HT1080 (cell line): ENCODE data around the gene MBOAT2. TPM values are rescaled to one million over a fixed set of nuclear protein-coding genes. Genes with fewer than 3 reads are reported as not detected.

ENCODE experiments used
- DNase-seq: peaks from one replicate; pipeline ENCODE4 v3.0.0-alpha.2; 2015; ENCODE audit warnings: low read depth
- total RNA-seq: library from RNA; depleted of rRNA; stranded (reverse); fragments of >200 nt; shearing (Covaris generic); gene quantifications from 2 replicates; pipeline ENCODE4 v1.2.3, GENCODE V29; 2014; rRNA removed

MBOAT2 gene
- total RNA-seq, 1 experiment from 2014 or later = 26.4 TPM

GRCh38 chr2:8827729-8828128 is 175.8 kb downstream of the MBOAT2 start:
- no peak for DNase-seq

DNA sequence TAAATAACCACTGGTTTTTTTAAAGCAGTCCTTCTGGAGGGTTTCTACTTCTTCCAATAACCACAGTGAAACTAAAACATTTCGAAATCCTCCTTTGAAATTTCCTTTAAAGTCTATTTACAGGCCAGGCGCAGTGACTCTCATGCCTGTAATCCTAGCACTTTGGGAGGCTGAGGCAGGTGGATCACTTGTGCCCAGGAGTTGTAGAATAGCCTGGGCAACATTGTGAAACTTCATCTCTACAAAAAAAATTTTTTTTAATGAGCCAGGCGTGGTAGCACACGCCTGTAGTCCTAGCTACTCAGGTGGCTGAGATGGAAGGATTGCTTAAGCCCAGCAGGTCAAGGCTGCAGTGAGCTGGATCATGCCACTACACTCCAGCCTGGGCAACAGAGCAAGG is 181.3 kb downstream of the MBOAT2 start:
- DNase-seq = no peak

DNA sequence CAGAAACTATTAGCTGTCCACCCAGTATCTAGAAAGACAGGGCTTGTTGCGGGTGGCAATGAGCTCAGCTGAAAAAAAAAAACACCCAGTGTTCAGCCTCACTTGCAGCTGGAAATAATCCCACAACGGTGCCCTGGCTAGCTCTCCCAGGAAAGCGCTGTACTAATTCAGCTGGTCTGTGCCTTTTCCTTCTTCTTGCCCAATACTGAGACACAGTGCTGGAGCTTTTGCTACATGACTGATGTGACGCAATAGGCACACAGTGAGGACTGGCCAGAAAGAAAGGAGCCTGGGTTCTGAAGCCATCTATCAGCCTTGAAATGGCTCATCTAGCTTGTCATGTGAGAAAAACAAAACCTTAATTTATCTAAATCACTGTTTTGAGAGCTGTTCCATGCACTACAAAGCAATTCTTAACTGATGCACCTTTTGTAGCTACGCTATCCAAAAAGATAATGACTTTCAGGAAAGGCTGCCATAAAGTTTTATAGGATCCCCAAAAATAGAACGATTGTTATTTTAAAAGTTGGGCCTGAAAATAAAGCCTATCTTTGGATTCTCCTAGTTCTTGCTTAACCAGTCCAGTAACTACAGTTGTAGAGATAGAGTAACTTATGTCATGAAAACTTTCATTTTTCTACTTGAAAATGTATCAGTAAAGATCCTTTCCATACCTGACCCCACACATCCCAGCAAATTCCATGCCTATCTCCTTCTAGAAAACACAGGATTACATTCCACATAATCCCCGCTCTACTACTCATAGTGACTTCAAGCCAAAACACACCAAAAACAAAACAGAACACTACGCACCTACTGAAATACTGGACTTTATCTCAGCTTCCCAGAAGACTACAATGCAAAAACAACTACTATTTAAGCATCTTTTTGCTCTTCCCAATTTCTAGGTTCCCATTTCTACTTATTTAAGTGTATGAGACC is 181.9 kb downstream of the MBOAT2 start:
- DNase-seq = no peak

GRCh38 chr2:8819948-8820347 is 183.5 kb downstream of the MBOAT2 start:
- no peak for DNase-seq

GRCh38 chr2:8819194-8819593 is 184.3 kb downstream of the MBOAT2 start:
- peak; percentile 48 for DNase-seq

DNA sequence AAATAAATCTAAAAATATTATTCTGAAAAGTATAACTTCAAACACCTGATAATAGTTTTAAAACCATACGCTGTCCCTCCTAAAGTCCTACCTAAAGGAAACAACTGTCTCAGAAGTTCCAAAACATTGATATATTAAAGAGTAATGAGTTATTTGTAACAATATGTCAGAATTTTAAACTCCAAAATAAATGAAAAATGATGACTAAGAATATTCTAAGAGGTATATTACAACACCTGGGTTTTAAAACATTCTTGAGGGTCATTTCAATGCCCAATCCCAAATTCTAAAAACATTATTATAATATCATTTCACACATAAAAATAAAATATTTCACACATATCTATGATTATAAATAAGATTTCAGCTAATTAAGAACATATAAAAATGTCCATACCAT is 186.3 kb downstream of the MBOAT2 start:
- DNase-seq = no peak

GRCh38 chr2:8806885-8807704 is 196.4 kb downstream of the MBOAT2 start:
- no peak for DNase-seq

DNA sequence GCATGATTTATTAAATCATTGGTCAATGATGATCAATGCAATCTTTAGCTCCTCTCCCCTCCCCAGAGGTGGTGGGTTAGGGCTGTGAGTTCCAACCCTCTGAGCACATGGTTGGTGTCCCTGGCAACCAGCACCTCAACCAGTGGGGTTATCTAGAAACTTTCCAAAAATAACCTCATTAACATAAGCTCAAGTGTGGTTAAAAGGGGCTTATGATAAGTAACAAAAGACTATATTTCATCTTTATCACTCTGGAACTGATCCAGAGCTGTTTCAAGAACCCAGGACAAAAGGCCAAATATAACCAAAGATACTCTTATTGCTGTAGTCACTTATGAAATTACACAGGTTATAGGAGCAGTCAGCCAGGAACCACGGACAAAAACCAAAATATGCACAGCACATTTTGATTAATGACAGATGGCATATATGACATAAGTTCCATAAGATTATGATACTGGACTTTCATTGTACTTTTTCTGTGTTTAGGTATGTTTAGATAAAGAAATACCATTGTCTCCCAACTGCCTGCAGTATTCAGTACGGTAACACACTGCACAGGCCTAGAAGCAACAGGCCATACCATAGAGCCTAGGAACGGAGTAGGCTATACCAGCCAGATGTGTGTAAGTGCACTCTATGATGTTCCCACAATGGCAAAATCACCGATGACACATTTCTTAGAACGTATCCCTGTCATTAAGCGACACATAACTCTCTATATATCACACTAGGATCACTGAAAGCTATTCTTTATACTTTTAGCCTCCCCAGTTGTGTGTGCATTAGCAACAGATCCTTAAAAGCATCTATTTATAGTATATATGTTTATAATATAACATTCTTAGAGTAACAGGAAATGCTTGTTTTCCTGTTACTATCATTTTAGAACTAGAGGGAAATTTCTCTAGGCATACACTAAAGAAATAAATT is 197.9 kb downstream of the MBOAT2 start:
- no peak for DNase-seq

DNA sequence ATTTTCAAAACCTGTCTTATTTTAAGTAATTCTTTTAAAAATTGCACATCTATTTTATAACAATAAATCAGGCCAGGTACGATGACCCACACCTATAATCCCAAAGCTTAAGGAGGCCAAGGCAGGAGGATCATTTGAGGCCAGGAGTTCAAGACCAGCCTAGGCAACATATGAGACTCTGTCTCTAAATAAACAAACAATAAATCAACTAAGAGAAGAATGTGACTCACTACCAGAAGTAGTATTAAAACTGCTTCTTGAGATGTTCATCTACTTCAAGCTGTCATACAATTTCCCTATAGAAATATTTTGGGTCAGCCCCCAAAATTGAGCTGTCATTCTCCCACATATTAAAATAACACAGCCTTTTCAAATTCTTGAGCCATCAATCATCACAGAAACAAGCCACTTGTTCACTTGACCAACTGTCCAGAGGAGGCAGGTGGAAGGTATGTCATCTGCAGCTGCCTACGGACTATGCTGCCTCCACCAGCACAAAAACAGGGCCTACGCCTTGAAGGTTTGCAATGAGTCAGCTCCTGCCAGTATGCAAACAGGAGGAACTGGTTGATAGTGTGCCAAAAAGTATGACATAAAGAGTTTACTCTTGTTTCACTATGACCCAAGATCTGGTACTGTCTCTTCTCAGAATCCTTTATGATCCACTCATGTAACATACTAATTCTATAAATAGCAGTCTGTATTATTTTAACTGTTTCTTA is 199.7 kb downstream of the MBOAT2 start:
- peak; percentile 92 for DNase-seq

GRCh38 chr2:8802741-8803140 is 200.7 kb downstream of the MBOAT2 start:
- DNase-seq = no peak

Other genes with a start within 250 kb of the MBOAT2 start
- 27.0 and 27.7 TPM in 2 replicates for gene KIDINS220, start 166.1 kb downstream of the MBOAT2 start, total RNA-seq
- 16.2 and 24.0 TPM in 2 replicates for gene ASAP2, start 203.1 kb upstream of the MBOAT2 start, total RNA-seq